HG03460 (cell line): ENCODE data around the gene BEX1.
"Not testable (repeated sequence)": the region's sequence is repeated elsewhere in the genome, so short reads cannot be mapped to it uniquely, and the experiment has no call there.

Experiments used
- ATAC-seq: cut with Tn5 transposase; IDR thresholded peaks from one replicate; pipeline ENCODE4 v1.9.1; 2021; ENCODE audit not compliant: unreplicated experiment

Gene BEX1

GRCh38 chrX:103063918-103064434 is at the start of gene BEX1:
BEX1 (minus strand) TSS chrX:103064171; CDS start chrX:103063274, 897 bp downstream.
- no peak for ATAC-seq

- not testable (repeated sequence) for ATAC-seq
Measured at GRCh38 chrX:103109497-103109896, 45.5 kb upstream of the BEX1 start.

- no peak for ATAC-seq
Measured at GRCh38 chrX:103107836-103108235, 43.9 kb upstream of the BEX1 start.

- not testable (repeated sequence) for ATAC-seq
Measured at GRCh38 chrX:103107227-103107737, 43.3 kb upstream of the BEX1 start.

- not testable (repeated sequence) for ATAC-seq
Measured at GRCh38 chrX:103104370-103104769, 40.4 kb upstream of the BEX1 start.

GRCh38 chrX:103103866-103104265 is 39.9 kb upstream of the BEX1 start:
- ATAC-seq, result not testable (repeated sequence)

- ATAC-seq, result no peak
Measured at GRCh38 chrX:103101299-103102042, 37.5 kb upstream of the BEX1 start.

- ATAC-seq, result no peak
Measured at GRCh38 chrX:103100484-103100883, 36.5 kb upstream of the BEX1 start.

- no peak for ATAC-seq
Measured at GRCh38 chrX:103099691-103100090, 35.7 kb upstream of the BEX1 start.

- no peak for ATAC-seq
Measured at GRCh38 chrX:103098488-103098887, 34.5 kb upstream of the BEX1 start.

- no peak for ATAC-seq
Measured at GRCh38 chrX:103092942-103093341, 29.0 kb upstream of the BEX1 start, which contains the start of gene NXF3. NXF3 (minus strand) TSS chrX:103093143; CDS start chrX:103093023, 120 bp downstream.

GRCh38 chrX:103081051-103081450 is 17.1 kb upstream of the BEX1 start:
- ATAC-seq, result no peak

- no peak for ATAC-seq
Measured at GRCh38 chrX:103073467-103073866, 9.5 kb upstream of the BEX1 start.

- no peak for ATAC-seq
Measured at GRCh38 chrX:103066606-103067005, 2.6 kb upstream of the BEX1 start.

GRCh38 chrX:103063191-103063845 is 653 bp downstream of the BEX1 start:
- ATAC-seq, result no peak

- ATAC-seq, result no peak
Measured at GRCh38 chrX:103061486-103061885, 2.5 kb downstream of the BEX1 start.

- ATAC-seq, result no peak
Measured at GRCh38 chrX:103056902-103057301, 7.1 kb downstream of the BEX1 start.

GRCh38 chrX:103052625-103053024 is 11.3 kb downstream of the BEX1 start:
- ATAC-seq, result no peak

GRCh38 chrX:103051260-103051789 is 12.6 kb downstream of the BEX1 start:
- no peak for ATAC-seq

- not testable (repeated sequence) for ATAC-seq
Measured at GRCh38 chrX:103033371-103033770, 30.6 kb downstream of the BEX1 start.

- no peak for ATAC-seq
Measured at GRCh38 chrX:103017542-103017941, 46.4 kb downstream of the BEX1 start.

- no peak for ATAC-seq
Measured at GRCh38 chrX:103012945-103013344, 51.0 kb downstream of the BEX1 start.
